ENCODE data around the gene HABP2.

The HABP2 gene

DNA sequence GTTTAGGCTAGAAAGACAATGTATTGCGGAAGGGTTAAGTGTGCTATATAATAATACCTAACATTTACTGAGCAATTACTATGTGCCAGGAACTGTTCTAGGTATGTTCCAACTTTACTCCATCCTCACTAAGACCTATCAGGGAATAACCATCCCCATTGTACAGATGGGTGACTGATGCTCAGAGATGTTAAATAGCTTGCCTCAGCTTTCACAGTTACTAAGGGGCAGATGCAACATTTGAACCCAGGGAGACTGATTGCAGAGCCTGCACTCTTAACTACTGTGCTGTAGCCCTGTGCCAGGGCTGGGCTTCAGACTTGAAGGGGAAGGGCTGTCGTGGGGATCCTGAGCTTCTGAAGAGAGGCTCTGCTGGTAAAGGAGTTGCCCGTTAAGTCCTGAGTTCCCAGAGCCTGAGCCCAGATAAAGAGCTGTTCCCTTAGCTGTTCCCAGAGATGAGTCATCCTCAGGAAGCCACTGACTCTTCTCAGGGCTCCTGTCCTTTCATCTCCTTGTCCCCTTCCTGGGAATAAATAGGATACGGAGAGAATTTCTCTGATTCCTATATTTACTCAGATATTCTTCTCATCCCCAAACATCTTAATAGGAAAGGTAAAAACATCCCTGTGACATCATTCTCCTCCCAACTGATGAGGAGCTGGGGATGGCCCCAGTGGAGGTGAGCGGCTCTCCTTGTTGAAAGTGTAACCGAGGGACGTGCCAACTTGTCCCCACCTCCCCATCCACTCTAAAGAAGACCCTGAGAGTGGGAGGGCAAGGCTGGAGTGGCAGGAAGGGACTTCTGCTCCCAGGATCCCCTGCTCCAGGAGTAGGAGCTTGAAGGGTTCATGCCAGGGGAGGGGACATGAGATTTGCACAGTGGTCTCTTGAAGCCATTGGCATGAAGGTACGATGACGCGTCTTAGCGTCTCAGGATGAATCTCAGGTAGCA lies 28.0 kb upstream of the HABP2 start:
- no peak for DNase-seq (ENCODE audit: insufficient read length, low spot score)
- TF ChIP-seq, protein P1, sequence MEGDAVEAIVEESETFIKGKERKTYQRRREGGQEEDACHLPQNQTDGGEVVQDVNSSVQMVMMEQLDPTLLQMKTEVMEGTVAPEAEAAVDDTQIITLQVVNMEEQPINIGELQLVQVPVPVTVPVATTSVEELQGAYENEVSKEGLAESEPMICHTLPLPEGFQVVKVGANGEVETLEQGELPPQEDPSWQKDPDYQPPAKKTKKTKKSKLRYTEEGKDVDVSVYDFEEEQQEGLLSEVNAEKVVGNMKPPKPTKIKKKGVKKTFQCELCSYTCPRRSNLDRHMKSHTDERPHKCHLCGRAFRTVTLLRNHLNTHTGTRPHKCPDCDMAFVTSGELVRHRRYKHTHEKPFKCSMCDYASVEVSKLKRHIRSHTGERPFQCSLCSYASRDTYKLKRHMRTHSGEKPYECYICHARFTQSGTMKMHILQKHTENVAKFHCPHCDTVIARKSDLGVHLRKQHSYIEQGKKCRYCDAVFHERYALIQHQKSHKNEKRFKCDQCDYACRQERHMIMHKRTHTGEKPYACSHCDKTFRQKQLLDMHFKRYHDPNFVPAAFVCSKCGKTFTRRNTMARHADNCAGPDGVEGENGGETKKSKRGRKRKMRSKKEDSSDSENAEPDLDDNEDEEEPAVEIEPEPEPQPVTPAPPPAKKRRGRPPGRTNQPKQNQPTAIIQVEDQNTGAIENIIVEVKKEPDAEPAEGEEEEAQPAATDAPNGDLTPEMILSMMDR (IDR thresholded peaks at IDR 0.05; ENCODE audit: insufficient read depth, missing control alignments) = no peak
- no peak for FAIRE-seq

DNA sequence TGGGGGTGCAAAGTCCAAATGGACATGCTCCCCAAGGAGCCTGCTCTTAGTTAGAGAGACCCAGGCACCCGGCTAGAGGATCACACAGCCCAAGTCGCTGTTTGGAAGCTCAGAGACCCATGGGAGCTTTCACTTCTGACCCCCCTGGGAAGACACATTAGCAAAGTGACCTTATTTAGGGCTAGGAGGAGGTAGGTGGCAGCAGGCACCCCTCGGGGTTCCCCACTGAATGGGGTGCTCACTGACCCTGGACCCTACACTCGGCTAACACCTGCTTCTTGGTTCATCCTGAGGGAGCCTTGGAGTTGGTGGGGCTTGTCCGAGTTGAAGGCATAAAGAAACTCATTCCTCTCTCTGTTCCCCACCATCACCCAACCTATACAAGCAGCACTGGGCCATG lies 27.1 kb upstream of the HABP2 start:
- TF ChIP-seq, protein P1 (IDR thresholded peaks at IDR 0.05; ENCODE audit: insufficient read depth, missing control alignments) = no peak
- DNase-seq (ENCODE audit: insufficient read length, low spot score) = no peak
- no peak for FAIRE-seq

DNA sequence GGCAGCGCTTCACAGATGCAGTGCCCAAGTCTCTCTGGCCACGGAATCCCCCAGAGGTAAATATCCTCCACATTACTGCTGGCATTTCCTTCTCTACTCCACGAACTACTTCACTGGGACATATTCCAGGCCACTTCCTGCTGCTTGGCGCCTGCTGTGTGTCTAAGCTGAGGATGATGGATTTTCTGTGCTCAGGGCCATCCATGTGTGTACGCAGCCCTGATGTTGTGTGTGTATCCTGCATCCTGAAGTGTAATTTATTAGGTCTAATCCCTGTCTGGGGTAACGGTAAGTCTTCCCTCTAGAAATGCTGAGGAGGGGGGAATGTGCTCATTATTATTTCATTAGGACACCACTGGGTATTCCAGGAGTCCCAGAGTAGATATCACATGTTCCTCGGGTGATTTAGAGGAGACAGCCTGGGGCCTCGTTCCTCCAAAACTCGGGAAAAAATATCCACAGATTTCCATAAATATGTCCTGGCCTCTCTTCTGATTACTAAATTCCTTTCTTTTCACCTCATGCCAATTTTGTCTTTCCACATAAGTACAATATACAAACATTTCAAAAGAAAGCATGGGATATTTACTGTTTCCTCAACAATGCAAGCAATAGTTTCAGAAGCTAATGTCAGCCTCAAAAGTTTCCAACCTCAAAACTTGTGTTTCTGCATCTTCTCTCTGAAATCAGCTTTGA lies 25.5 kb upstream of the HABP2 start:
- FAIRE-seq = no peak
- TF ChIP-seq, protein P1 (IDR thresholded peaks at IDR 0.05; ENCODE audit: insufficient read depth, missing control alignments) = no peak
- DNase-seq (ENCODE audit: insufficient read length, low spot score) = no peak

DNA sequence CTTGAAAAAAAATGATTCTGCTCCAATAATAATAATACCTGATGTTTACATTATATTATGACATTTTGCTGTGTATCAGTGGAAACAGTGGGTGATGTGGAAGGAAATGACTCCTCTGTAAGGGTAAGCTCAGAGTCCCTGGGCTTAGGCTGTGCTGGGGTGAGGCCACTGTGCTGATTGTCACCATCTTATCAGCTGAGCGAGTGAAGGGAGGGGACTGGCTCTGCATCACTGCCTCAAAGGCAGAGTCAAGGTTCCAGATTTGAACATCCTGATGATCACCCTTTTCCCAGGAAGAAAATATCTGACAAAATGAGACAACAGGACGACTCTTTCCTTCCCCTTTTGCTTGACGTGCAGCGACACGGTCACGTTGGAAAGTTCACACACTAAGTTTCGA lies 24.0 kb upstream of the HABP2 start:
- FAIRE-seq (no peak), DNase-seq (ENCODE audit: insufficient read length, low spot score) (no peak)
- TF ChIP-seq, protein P1 (IDR thresholded peaks at IDR 0.05; ENCODE audit: insufficient read depth, missing control alignments) = no peak

DNA sequence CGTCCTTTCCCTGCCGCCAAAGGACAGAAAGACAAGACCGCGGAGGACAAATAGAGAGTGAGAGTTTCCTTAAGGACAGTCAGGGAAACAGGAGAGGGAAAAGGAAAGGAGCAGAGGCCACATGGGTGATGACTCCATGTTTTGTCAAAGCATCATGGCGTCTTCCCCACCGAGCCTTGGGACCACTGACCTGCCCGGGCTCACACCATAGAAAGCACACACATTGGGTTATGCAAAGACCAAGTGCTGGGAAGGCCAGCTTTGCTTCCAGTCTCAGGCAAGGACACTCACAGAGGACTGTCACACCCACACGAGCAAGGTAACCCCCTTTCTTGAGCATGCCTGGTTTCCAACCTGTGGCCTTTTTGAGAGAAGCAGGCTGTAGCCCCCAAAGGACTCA lies 23.3 kb upstream of the HABP2 start:
- DNase-seq (ENCODE audit: insufficient read length, low spot score) = no peak
- no peak for FAIRE-seq
- TF ChIP-seq, protein P1 (IDR thresholded peaks at IDR 0.05; ENCODE audit: insufficient read depth, missing control alignments) = no peak

DNA sequence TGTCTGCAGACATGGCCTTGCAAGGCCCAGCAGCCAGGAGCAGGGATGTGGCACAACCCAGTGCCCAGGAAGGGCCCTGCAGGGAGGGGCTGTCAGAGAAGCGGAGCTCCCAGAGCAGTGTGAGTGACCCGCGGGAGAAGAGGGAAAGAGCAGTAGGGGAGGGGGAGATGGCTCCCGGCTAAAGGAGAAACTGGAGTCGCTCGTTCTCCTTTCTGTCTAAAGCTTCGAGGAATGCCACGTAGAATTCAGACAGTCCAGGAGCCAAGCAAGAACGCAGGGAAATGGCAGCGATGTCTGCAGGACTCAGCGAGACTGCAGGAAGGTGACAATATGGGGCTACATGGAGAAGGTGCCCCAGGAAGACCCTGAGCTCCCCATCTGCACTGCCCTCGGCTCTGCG lies 22.4 kb upstream of the HABP2 start:
- FAIRE-seq = no peak
- TF ChIP-seq, protein P1 (IDR thresholded peaks at IDR 0.05; ENCODE audit: insufficient read depth, missing control alignments) = no peak

DNA sequence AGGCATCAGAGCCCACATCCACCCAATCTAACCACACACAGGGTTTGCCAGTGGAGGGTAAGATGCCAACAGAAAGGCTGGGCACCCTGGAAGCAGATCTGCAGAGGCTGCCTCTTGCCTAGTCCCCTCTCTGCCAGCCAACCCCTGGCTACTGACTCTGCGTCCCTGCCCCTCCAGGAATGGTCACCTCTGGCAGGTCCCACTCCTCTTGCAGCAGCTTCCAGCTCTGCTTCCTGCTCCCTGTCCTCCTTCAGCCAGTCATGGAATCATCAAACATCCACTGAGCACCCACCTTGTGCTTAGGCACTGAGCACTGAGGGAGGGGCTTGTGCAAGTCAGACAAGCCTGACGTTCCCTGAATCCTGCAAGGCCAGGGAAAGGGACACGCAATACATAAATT lies 20.1 kb upstream of the HABP2 start:
- TF ChIP-seq, protein P1 (IDR thresholded peaks at IDR 0.05; ENCODE audit: insufficient read depth, missing control alignments) = no peak
- no peak for FAIRE-seq
- no peak for DNase-seq (ENCODE audit: insufficient read length, low spot score)

More for the DNA sequence above, 22.4 kb upstream of the HABP2 start:
- DNase-seq (ENCODE audit: insufficient read length, low spot score) = no peak

Measured in D721Med (cell line).